GM19099 (cell line): ENCODE measurements around the gene TXNRD1.

Experiments
- POLR2A ChIP-seq: IDR thresholded peaks from 3 replicates; pipeline ENCODE4 v1.6.1; 2011; ENCODE audit warnings: low read depth; ENCODE audit not compliant: insufficient read length; ENCODE audit errors: extremely low read depth

Gene TXNRD1

DNA sequence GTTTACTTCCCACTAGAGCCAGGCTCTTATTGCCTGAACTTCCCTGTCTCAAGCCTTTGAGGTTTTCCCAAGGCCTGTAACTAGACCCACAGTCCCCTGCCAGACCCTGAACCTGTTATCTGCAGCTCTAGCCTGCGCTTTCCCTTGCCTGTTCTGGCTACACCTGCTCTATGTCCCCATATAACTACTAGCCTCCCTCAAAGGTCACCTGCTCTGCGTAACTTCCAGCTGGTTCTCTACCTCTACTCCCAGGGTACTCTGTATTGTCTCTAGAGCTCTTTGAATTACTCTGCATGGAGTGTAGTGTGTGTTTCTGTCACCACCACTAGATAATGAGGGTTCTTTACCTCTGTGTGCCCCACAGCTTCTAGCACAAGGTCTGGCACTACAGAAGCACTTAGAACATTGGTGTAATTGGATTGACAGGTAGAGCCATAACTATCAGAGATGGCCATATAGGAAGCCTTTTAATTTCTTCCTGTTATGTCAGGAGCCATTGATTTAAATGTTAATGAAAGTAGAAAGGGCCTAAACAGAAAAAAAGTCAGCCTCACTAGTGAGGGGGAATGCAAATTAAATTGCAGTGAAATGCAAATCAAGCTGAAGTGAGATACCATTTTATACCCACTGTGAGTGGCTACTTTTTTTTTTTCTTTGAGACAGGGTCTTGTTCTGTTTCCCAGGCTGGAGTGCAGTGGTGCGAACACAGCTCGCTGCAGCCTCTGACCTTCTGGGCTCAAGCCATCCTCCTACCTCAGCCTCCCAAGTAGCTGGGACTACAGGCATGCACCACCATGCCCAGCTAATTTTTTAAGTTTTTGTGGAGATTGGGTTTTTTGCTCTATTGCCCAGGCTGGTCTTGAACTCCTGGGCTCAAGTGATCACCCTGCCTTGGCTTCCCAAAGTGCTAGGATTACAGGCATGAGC lies 135.7 kb downstream of the TXNRD1 start:
- no peak for TF ChIP-seq POLR2A

DNA sequence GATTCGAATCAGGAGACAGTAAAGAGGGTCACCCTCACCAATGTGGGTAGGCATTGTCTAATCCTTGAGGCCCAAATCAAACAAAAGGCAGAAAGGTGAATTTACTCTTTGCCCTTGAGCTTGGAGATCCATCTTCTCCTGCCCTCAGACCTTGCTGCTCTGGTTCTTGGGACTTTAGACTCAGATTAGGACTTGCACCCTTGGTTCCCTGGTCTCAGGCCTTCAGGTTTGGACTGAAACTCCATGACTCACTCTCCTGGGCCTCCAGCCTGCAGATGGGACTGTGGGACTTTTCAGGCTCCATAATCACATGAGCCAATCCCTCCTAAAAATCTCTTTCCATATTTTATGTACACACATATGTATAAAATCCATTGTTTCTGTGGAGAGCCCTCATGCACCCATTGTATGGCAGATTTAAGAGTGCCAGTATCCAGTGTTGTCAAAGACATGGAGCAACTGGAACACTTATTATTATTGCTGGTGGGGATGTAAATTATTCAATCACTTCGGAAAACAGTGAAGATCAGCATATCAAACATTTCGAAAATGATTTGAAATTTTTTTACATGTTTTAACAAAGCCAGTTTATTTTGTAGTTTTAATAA lies 136.6 kb downstream of the TXNRD1 start:
- TF ChIP-seq POLR2A = no peak

DNA sequence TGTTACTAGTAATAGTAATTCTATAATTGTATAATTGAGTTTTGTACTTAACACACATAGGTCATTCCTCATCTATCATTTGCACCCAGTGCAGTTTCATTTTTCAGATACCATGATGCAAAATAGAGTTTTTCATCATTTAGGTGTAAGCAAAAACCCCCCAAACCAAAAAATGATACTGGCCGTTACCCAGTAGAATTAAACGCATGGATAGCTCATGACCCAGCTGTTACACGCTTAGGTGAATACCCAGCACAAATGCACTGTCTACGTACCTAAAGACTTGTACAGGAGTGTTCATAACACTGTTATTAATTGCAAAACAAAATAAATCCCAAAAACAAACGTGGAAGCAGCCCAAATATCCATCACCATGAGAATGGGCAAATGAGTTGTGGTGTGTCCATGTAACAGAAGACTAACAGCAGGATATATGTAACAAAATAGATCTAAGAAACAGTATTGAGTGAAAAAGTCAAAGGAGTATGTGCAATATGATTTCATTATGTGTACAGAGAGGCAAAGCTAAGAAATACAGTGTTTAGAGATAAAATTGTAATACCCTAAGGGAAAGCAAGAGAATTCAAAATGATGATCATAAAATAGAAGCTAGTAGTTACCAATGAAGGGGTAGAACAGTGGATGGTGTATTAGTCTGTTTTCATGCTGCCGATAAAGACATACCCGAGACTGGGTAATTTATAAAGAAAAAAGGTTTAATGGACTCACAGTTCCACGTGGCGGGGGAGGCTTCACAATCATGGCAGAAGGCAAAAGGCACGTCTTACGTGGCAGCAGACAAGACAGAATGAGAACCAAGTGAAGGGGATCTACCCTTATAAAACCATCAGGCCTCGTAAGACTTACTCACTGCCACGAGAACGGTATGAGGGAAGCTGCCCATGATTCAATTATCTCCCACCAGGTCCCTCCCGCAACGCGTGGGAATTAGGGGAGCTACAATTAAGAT lies 137.7 kb downstream of the TXNRD1 start:
- TF ChIP-seq POLR2A = no peak

DNA sequence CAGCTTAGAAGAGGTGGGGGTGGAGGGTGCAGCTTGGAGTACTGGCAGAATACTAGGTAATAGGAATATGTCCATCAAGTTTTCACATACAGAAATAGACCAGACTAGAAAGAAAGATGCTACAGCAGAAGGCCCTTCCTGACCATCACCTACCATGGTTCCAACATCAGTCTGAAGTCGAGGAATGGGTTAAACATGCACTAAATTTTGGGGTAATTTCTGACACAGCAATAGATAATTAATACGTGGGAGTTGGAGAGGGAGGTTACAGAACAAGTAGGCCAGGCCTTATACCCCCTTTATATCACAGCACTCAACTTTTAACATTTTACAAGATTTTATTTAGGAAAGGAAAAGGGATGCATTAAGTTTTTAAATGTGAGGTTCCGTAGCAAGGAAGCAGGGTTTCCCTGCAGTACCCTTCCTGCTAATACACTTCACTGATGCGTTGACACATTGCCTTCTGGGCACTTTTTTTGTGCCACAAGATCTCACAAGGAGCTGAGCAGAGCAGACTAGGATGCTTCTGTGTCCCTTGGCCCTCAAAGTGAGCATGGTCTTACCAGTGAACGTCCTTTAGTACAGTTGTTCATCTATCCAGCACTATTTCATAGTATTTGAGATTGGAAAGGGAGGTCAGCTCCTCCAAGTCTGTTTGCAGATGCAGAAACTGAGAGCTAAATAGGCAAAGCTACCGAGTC lies 138.7 kb downstream of the TXNRD1 start:
- TF ChIP-seq POLR2A = no peak

DNA sequence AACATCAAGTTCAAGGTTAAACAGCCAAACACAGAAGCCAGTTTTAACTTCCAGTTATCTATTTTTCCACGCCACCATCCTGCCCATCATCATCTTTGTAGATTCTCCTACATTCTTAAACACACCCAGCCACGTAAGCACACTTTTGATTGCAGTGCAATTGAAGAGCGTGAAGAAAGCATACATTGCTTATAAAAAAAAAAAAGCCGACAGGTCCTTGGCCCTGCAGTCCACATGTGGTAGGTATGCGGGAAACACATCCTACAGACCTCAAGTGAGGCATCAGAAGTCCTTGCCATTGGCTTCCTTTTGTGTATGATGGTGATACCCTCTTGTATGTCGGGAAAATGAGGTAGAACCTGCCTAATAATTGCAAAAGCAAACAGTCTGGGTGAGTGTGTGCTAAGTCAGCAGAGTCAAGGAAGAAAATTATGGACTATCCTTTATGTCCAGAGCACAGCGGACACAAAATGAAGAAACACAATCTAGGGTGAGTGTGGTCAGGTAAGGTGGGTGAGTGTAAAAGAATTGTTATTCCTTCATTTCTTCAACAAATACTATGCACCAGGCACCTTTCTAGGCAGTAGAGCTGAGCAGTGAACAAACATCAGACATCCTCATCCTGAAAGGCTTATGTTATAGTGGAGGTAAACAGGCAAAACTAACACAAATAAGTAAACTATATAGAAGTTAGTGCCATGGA lies 139.4 kb downstream of the TXNRD1 start:
- no peak for TF ChIP-seq POLR2A

DNA sequence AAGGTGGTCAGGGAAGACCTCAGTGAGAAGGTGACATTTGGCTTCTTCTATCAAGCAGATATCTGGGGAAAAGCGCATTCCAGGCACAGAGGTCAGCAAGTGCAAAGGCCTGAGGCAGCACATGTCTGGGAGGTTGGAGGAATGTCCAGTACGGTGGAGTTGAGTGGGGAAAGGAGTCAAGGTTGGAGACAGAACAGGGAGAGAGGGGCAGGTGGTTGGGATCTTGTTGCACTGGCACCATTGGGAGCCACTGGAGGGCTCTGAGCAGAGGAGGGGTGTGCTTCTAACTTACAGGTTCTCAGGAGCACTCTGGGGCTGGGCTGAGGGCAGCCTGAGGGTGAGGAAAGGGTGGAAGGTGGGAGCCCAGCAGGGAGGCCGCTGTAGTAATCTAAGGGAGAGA lies 140.1 kb downstream of the TXNRD1 start:
- TF ChIP-seq POLR2A = no peak

DNA sequence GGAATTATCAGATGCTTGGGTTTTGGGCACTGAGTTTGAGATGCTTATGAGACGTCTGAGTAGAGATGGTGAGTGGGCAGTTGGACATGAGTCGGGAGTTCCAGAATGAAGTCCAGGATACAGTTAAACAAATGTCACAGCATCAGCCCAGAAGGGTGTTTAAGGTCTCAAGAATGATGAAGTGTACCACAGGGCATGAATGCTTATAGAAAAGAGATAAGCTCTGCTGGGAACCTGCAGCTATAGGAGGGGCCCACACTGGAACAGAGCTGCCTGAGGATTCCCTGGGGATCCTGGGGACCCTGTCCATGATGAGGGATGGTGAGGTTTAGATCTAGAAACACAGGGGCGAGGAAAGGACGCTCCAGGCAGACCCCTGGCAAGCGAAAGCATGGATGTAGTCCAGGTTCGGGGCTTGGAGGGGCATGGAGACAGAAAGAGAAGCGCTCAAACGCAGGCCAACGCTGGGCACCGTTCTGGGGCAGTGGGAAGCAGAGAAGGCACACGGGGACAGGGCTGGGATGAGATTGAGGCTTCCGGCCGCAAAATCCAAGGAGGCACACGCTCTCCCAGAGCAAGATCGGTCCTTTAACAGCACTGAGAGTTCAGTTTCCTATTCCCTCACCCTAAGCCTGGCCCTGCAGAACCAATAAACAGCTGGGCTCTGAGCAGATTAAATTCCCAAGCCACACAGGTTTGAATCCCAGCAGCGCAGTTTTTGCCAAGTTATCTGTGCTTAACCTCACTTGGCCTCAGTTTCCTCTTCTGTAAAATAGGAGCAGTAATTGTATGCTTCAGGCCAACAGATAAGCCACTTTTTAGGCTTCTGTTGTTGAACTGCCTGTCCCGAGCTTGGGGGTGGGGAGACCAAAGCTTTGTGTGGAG lies 140.9 kb downstream of the TXNRD1 start:
- no peak for TF ChIP-seq POLR2A

DNA sequence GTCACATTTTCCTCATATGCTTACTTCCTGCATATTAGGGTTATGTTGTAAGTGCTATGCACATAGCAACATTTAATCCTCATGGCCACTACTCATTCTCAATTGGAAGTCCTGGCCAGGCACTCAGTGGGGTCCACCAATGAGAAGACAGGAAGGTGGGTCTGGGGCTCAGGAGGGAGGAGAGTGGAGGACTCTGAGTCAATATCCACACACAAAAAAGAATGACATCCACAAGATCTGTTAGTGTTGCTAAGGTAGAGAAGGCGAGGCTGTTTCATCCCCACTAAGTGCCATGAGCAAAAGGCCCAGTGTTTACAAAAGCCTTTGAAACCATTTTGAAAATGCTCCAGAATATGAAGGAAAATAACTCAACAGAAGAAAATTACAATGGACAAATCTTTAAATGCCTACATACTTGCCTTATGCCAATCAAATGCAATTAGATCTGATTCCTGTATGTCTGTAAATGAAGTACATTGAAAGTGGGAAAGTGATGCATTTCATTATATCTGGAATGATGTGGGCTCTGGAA lies 141.9 kb downstream of the TXNRD1 start:
- TF ChIP-seq POLR2A = no peak

DNA sequence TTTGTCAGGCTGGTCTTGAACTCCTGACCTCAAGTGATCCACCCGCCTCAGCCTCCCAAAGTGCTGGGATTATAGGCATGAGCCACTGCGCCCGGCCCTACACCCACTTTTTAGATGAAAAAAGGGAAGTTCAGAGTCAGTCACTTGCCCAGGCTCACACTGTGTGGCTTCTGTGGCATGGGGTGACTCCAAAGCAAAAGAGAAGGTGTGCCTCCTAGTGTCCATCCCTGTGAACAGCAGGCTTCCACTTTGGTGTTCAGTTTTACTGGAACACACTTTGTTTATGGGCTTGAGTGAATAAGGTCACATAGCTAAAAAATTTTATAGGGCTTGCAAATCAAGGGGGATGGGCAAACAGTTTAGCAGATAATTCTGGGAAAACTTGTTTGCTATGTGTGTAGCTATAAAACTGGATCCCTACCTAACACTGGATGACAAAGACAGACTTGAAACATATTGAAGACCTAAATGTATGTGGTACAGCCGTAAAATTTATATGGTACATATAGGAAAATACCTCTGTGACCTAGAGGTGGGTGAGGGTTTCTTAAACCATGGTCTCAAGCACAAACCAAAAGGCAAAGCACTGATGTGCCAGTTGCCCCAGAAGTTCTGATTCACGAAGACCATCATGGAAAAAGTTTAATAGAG lies 142.9 kb downstream of the TXNRD1 start:
- no peak for TF ChIP-seq POLR2A

DNA sequence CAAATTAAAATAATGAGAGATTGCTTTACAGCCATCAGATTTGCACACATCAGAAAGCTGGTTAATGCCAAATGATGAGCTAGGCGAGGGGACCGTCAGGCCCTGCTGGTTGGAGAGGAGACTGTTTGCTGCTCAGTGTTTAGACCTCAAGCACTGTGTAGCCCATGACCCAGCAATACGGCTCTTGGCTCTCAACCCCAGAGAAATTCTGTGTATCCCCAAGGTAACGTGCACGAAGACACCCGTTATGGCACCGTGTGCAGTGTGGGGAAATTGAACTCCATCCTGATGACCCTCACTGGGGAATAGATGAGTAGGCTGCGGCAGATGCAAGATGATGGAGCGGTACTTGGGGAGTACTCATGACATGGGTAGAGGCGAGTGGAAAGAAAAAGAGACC lies 143.6 kb downstream of the TXNRD1 start:
- TF ChIP-seq POLR2A = no peak

DNA sequence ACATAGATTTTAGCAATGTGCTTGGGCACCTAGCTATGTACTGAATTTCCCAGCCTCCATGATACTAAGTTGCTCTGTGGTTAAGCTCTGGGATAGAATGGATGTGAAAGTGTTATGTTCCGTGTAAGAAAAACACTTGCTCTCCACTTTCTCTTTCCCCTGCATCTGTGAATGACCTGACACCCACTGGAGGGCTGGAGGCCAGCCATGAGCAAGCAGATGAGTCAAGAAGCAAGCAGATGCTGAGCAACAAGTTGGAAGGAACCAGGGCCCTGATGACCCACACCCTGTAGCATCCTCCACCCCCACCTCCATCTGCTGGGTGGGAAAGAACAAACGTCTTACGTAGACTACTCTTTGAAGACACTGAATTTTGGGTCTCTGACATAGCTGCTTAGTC lies 144.6 kb downstream of the TXNRD1 start:
- no peak for TF ChIP-seq POLR2A

DNA sequence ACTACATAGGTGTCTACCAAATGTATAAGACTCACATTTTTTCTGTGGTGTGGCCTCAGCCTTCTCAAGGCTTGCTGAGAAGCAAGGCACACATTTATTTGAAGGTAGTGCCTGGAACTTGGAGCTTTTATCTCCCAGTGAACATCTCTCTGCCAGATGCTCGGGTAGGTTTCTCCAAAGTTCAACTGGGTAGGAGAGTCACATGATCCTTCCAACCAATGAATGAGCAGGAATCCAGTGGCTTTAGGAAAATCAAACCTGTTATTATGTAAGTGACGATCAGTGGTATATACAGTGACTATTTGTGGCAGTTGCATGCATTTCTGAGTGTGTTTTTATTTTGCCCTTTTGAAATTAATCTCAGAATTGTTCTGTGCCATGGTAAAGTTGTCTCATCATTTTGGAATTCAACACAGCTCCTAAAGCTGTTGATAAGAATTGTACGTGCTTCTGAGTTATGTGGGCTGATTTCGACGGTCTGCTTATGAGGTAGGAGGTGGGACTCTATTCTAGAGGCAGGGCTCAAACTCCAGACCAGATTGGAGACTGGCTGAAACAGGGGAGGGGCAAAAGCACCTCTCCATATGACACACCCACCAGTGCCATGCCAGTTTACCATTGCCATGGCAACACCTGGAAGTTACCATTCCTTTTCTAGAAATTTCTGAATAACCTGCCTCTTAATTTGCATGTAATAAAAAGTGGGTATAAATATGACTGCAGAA lies 145.6 kb downstream of the TXNRD1 start:
- no peak for TF ChIP-seq POLR2A

DNA sequence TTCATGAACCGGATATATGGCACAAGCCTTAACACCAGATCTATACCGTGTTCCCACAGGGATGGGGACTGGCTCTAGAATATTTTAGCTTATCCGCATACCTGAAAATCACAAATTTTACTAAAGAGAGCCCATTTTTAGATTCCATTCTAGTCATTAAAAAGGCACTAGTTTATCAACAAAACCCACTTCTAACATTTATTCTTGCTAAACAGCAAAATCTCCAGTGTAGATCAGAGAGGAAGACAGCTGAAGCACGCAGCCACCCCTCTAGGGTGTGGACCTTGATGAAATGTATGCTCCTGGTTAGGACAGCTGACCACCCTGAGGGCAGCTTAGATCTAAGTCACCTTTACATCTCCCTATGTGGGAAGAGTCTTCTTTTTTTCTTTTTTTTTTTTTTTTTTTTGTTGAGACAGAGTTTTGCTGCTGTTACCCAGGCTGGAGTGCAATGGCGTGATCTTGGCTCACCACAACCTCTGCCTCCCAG lies 150.4 kb downstream of the TXNRD1 start:
- no peak for TF ChIP-seq POLR2A
